ENCODE results near the gene TERT.
"Not testable (repeated sequence)": the region's sequence is repeated elsewhere in the genome, so short reads cannot be mapped to it uniquely, and the experiment has no call there.

Gene TERT

DNA sequence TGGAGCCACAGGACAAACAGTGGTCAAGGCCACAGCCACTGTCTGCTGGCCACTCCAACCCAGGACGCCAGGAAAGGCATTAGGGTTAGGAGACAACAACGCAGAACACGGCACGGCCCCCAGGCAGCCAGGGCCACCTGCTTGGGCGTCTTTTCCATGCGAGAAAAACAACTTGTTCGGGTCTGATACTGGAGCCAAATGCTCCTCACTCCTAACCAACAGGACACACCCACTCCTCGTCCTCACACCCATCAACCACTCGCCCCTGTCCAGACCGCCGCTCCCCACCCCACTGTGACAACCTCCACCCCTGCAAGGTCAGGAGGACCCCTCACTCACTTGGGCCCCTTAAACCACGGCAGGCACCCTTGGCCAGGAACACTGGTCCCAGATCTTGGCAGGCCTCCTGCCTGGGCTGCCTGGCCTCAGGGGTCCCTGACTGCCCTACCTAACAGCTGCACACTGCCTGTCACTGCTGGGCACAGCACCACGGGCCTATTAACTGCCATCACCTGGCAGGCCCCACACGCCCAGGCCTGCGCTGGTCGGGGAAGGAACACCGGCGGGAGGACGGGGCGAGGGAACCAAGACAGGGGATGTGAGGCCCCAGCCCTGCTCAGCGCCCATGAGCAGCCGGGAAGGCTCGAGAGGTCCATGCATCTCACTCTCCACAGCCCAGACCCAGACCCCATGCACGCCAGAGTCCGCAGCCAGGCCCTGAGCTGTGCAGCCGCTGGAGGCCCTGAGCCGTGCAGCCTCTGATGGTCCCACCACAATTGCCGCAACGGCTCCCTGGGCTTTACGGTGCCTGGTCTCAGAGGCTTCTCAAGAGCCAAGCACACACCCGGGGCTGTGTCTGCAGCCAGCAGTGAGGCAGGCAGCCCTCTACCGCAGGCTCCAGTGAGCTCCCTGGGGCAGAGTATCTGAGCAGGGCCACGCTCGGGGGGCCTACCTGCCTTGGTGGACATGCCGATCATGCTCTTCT is 36.3 kb upstream of the TERT start:
- DNase-seq: no peak

- no peak for DNase-seq
These were observed 35.4 kb upstream of the TERT start for GRCh38 chr5:1330146-1330846.

- no peak for DNase-seq
These were observed 34.3 kb upstream of the TERT start for GRCh38 chr5:1329111-1329579.

GRCh38 chr5:1328237-1329110 is 33.6 kb upstream of the TERT start:
- DNase-seq: peak; percentile 42

DNA sequence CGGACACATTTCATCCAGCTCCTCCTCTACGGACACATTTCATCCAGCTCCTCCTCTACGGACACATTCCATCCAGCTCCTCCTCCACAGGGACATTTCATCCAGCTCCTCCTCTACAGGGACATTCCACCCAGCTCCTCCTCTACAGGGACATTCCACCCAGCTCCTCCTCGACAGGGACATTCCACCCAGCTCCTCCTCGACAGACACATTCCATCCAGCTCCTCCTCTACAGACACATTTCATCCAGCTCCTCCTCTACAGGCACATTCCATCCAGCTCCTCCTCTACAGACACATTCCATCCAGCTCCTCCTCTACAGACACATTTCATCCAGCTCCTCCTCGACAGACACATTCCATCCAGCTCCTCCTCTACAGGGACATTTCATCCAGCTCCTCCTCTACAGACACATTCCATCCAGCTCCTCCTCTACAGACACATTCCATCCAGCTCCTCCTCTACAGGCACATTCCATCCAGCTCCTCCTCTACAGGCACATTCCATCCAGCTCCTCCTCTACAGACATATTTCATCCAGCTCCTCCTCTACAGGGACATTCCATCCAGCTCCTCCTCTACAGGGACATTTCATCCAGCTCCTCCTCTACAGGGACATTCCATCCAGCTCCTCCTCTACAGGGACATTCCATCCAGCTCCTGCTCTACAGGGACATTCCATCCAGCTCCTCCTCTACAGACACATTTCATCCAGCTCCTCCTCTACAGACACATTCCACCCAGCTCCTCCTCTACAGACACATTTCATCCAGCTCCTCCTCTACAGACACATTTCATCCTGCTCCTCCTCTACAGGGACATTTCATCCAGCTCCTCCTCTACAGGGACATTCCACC is 32.3 kb upstream of the TERT start:
- DNase-seq: peak; percentile 51

DNA sequence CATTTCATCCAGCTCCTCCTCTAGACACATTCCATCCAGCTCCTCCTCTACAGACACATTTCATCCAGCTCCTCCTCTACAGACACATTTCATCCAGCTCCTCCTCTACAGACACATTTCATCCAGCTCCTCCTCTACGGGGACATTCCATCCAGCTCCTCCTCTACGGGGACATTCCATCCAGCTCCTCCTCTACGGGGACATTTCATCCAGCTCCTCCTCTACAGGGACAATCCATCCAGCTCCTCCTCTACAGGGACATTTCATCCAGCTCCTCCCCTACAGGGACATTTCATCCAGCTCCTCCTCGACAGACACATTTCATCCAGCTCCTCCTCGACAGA is 31.6 kb upstream of the TERT start:
- DNase-seq: not testable (repeated sequence)

- DNase-seq: peak; percentile 44
These were observed 31.1 kb upstream of the TERT start for GRCh38 chr5:1325870-1326531.

DNA sequence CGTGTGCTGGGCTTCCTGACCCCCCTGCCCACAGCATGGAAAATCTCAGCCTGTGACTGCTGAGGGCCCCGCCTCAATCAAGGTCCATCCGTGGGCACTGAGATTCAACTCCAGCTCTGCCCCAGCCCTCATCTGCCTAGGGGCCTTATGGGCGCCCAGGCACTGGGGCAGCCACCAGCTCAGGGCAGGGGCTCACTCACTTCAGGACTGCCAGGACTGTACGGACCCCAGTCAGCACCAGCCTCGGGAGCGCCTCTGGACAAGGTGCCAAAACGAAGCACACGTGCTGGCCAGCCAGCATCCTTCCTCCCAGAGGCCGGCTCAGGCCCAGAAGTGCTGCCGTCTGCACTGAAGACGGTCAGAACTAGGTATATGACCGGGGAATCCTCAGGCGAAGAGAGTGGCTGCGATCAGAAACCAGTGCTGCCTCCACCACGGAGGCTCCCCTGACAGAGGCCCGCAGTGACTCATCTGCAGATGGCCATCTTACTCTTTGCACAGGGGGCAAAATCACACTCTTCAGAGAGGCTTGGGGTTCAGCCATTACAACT is 30.4 kb upstream of the TERT start:
- DNase-seq: no peak

DNA sequence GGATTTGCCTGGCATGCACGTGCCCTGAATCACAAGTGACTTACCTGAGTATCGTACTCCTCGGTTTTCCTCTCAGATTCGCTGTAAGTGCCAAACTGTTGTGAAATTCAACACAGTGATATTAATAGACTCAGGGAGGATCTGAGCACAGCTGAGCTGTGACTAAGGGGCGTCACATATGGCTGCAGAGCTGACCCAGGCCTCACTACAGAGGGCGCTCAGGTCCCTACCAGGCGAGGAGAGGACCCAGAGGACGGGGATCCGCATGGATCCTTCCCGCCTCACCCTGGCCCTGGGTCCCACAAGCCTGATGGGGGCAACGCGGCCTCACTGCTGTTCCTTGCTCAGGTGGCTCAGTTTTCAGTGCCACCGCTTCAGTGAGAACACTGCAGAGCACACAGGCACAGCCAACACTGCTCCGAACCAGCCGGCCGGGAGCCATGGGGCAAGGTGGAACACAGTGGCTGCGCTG is 29.9 kb upstream of the TERT start:
- no peak for DNase-seq

- DNase-seq: no peak
These were observed 29.4 kb upstream of the TERT start for GRCh38 chr5:1324301-1324700.

- no peak for DNase-seq
These were observed 28.9 kb upstream of the TERT start for GRCh38 chr5:1323803-1324173.

DNA sequence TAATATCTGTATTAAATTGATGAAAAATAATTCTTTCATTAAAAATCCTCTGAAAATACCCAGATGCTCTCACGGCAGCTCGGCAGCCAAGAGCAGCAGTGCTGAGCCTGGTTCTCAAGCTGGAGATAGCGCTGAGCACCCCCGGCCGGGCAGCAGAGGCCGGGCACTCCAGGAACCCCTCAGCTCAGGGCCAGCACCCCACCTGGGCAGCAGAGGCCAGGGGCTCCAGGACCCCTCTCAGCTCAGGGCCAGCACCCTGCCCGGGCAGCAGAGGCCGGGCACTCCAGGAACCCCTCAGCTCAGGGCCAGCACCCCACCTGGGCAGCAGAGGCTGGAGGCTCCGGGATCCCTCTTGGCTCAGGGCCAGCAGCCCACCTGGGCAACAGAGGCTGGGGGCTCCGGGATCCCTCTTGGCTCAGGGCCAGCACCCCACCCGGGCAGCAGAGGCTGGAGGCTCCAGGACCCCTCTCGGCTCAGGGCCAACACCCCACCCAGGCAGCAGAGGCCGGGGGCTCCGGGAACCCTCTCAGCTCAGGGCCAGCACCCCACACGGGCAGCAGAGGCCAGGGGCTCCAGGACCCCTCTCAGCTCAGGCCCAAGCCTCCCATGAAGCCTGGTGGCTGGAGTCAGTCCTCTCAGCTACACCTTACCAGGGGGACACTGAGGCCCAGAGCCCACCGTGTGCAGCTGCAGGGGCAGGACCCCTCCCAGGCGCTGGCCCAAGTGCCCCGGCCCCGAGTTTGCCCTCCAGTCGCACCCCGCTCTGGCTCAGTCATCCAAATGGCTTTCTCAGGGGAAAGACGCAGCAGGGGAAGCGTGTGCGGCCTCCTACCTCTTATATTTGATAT is 28.3 kb upstream of the TERT start:
- DNase-seq: no peak

GRCh38 chr5:1322036-1322900 is 27.4 kb upstream of the TERT start:
- DNase-seq: no peak

DNA sequence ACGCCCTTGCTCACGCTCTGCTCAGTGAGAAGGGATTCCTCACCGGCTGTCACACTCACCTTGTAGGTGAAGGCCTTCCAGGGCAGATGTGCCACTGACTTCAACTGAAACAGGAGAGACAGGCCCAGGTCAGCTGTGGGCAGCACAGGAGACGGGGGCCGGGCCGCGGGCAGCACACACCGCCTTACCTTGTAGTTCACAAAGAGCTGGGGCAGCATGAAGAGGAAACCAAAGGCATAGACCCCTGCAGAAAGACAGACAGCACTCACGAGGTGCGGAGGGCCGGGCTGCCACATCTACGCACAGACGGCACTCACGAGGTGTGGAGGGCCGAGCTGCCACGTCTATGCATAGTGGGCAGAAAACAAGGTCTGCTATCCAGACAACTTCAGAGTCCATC is 26.7 kb upstream of the TERT start:
- DNase-seq: no peak

DNA sequence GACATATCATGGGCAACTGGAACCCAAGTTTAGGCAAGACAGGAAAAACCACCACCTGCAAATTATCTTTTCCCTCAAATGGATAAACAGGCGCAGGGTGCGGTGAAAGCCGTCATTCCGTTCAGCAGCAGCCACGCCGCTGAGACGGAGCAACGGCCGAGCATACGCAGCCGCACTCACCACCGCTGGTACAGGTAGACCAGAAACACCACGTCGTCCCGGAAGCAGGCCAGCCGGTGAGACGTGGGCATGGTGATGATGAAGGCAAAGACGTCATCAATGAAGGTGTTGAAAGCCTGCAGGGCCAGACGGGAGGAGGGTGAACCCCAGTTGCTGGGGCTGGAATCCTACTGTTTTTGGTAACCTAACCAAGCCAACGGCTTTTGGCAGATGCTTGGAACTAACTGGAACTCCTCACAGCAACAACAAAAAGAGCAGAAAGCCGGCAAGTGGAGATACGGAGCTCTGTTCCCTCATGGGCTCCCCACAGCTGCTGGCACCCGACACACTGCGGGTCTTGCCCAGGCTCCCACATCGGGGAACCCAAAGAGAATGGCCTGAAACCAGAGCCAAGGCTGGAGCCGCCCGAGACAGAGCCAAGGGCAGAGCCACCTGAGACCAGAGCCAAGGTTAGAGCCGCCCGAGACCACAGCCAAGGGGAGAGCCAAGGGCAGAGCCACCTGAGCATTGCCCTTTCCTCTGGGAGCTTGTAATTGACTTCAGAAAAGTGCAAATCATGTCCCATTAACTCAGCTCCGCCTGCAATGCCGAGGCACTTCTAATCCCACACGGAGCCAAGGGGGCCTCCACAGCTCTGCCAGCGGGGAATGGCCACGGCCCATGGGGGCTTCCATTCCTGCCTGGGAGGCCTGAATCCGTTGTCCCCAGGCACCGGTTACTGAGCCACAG is 25.8 kb upstream of the TERT start:
- DNase-seq: no peak

DNA sequence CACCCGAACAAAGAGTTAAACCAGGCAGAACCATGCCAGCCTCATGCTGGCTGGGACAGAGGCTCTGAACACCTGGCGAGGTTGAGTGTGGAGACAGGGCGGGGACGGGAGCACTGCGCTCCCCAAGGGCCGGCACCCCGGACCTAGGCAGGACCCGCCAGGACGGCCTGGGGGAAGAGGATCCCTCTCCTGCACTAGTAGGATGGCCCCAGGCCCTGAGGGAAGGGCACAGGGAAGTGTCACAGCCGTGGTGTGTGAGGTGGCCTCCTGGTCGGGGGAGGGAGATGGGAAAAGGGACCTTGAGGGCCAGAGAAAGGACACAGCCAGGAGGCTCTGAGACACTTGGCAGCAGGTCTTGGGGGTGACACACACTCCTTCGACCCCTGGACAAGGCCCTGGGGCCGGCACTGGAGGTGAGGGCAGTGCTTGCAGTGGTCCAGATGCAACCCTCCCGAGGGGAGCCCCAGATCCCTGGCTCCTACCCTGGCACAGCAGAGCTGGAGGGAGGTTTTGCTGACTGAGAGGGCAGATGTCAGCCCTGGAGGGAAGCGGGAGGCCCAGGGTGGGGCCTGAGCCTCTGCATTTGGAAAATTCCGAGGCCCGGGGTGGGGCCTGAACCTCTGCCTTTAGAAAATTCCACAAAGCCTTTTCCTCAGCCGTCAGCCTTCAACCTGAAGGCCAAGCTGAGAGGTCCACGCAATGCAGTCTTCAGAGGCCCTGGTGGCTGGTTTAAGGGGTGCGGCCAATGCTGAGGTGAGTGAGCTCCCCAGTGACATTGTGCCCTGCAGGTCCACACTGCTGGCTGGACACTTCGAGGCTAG is 24.8 kb upstream of the TERT start:
- no peak for DNase-seq

All from fibroblast of skin of abdomen (primary cell).